Esophagus muscularis mucosa (tissue), 4 donors: Measurements from ENCODE around the gene SIRPA. TPM values are rescaled to one million over a fixed set of nuclear protein-coding genes. Genes with fewer than 3 reads are reported as not detected.

Experiments used
- DNase-seq: peaks from one replicate; pipeline ENCODE4 v3.0.0-alpha.2; 2017; ENCODE audit errors: extremely low spot score
- H3K27ac ChIP-seq, 4 donors: fragments of 200-600 bp; sonication (generic); replicated peaks in 1 of 4; 1 replicate in 3 of 4; 2 replicates in 1 of 4; pipeline ENCODE4 v1.5.1; 2016 to 2019; ENCODE audit warnings: mild to moderate bottlenecking in 1 of 4
- H3K27me3 ChIP-seq, 4 donors: fragments of 200-600 bp; sonication (generic); one replicate each; pipeline versions ENCODE4 v1.5.1 to v1.6.0; 2016 to 2019
- H3K36me3 ChIP-seq, 4 donors: fragments of 200-600 bp; sonication (generic); one replicate each; pipeline ENCODE4 v1.5.1; 2016 to 2019
- H3K4me1 ChIP-seq, 4 donors: fragments of 200-600 bp; sonication (generic); one replicate each; pipeline ENCODE4 v1.5.1; 2016 to 2019
- H3K4me3 ChIP-seq, 4 donors: fragments of 200-600 bp; sonication (generic); 1 replicate in 2 of 4; 2 replicates in 2 of 4; pipeline ENCODE4 v1.5.1; 2016 to 2019; ENCODE audit warnings: mild to moderate bottlenecking in 4 of 4, moderate library complexity in 1 of 4
- H3K9me3 ChIP-seq, 4 donors: fragments of 200-600 bp; sonication (generic); 1 replicate in 3 of 4; 2 replicates in 1 of 4; pipeline ENCODE4 v1.5.1; 2016 to 2019
- CTCF ChIP-seq, 3 experiments: fragments of 200-600 bp in 2 of 3; fragments of 450-650 bp in 1 of 3; sonication (generic) in 2 of 3; IDR thresholded peaks; one replicate each; pipeline ENCODE4 v1.5.1; 2017 to 2019; ENCODE audit warnings: antibody characterized with exemption in 3 of 3, mild to moderate bottlenecking in 2 of 3, moderate library complexity in 1 of 3
- EP300 ChIP-seq: sonication (generic); formaldehyde crosslinking; IDR thresholded peaks from one replicate; pipeline ENCODE4 v1.6.1; 2017; ENCODE audit warnings: antibody characterized with exemption
- POLR2A ChIP-seq: fragments of 450-650 bp; IDR thresholded peaks from one replicate; pipeline ENCODE4 v1.6.1; 2017; ENCODE audit warnings: antibody characterized with exemption, moderate library complexity, mild to moderate bottlenecking, low read depth
- POLR2AphosphoS5 ChIP-seq, 2 donors: sonication (generic); formaldehyde crosslinking; IDR thresholded peaks; one replicate each; pipeline ENCODE4 v1.6.1; 2017; ENCODE audit warnings: antibody characterized with exemption in 2 of 2
- WGBS: methylation state at CpG from one replicate; pipeline ENCODE4 v1.1.5; 2018; 5-methylcytosine and 5-hydroxymethylcytosine counted together
- intact Hi-C: fragments of 100-400 bp; cut with DNase I; formaldehyde crosslinking; loops from one replicate; pipeline ENCODE4 v1.15.1; 2023
- total RNA-seq, 4 donors: library from RNA; depleted of rRNA; stranded (reverse); fragments of >200 nt; gene quantifications; one replicate each; pipeline versions ENCODE4 v1.1.0 to v1.2.1, GENCODE V29; 2016

SIRPA gene
- total RNA-seq, 4 donors from 2014 or later, result 19.5 to 39.8 (median 32.5) TPM

DNA sequence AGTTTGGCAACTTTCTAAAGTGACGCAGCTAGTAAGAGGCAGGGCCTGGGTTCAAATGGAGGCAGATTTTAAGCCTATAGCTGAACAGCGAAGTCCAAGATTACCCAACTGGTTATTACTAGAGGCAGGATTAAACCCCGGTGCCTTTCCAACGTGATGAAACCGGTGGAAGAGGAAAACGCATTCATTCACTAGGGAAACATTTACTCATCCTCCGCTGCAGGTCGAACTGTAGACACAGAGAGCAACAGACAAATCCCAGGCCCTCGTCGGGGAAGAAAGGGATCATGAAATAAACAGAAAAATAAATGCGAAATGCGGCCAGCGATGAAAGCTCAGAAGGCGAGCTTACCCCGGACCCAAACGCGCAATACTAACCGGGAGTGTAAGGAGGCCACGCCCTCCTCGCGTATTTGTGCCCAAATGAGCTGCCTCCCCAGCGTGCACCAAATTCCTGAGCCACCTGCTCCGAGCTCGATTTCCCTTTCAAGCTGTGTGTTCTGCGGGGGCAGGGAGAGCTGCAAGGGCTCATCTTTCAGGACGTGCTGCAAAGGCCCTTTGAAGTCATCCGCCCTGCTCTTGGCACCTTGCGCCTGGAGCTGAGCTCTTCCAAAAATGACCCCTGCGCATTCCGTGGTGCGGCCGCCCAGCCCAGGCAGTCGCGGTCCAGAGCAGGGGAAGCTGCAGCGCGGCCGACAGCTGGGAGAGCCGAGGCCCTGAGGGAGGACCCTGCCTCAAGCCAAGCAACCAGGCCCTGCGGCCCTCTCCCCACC, 51.7 kb downstream of the SIRPA start:
- Histone ChIP-seq H3K9me3 (no peaks in the 10 kb centered on the region), H3K4me1 (peaks cover 7 to 33% (median 26%) of the 10 kb centered on the region in 4 donors), H3K36me3 (no peaks in the 10 kb centered on the region), H3K4me3 (peak overlapping the region; percentile 32 to 49 (median 36)), H3K27ac (peak overlapping the region in 2 of 4 donors; percentile 20 to 21), H3K27me3 (peaks cover 0 to 15% (median 3%) of the 10 kb centered on the region in 4 donors)
- TF ChIP-seq EP300 (no peak), POLR2A (no peak), POLR2AphosphoS5 (IDR thresholded peaks at IDR 0.05) (peak in 1 of 2 donors; percentile 31), CTCF (IDR thresholded peaks at IDR 0.05) (no peak)
- intact Hi-C loops, result no loop called here
- 17% methylated on average over 28 of the region's 39 CpGs for WGBS
- DNase-seq, result no peak

- H3K36me3 ChIP-seq, result no peaks in the 10 kb centered on the region
- H3K9me3 ChIP-seq, result no peaks in the 10 kb centered on the region
- H3K4me3 ChIP-seq, result peak overlapping the region; percentile 32 to 49 (median 36)
- 59% methylated on average over 13 of the region's 14 CpGs for WGBS
- H3K4me1 ChIP-seq, result peaks cover 4 to 31% (median 22%) of the 10 kb centered on the region in 4 donors
- intact Hi-C loops, result no loop called here
- TF ChIP-seq POLR2AphosphoS5 (IDR thresholded peaks at IDR 0.05) (no peak), POLR2A (no peak), CTCF (IDR thresholded peaks at IDR 0.05) (no peak), EP300 (no peak)
- peak overlapping the region in 1 of 4 donors; percentile 21 for H3K27ac ChIP-seq
- H3K27me3 ChIP-seq, result peaks cover 0 to 15% (median 3%) of the 10 kb centered on the region in 4 donors
- no peak for DNase-seq
Measured at GRCh38 chr20:1947535-1947846, 52.3 kb downstream of the SIRPA start.

DNA sequence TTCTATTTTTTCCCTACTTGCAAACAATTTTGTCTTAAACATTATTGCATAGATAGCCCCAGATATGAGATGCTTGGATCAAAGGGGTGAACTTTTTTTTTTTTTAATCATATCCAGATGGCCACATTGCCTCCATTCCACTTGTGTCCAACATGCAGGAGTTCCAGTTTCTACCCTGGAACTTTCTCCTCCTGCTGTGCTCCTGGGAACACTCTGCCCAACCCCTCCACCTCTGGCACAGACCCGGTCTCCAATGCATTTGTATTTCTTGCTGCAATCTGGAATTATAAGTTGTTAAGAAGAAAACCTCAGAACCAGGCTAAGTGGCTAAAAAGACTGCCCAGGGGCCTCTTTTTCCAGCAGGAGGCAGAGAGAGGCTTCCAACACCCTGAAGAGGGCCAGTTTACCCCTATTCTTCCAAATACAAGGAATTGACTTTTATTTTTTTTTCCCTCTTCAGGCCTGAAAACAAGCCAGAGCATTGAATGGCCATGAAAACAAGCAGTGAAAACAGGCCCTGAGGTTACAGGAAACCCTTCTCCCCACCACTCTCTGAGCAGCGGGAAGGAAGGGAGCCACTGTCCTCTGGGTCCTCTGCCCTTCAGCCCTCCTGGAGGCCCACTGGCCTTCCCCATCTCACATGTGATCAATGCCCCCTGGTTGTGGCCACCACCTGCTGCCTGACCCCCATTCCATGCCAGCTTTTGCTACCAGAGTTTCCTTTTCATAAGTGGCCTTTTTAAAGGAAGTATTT, 54.3 kb downstream of the SIRPA start:
- Histone ChIP-seq H3K4me1 (peaks cover 4 to 25% (median 16%) of the 10 kb centered on the region in 4 donors), H3K36me3 (no peaks in the 10 kb centered on the region), H3K27me3 (peaks cover 0 to 15% (median 3%) of the 10 kb centered on the region in 4 donors), H3K4me3 (no peak overlapping the region), H3K27ac (no peak overlapping the region), H3K9me3 (no peaks in the 10 kb centered on the region)
- DNase-seq, result no peak
- 58% methylated on average over 2 of the region's 2 CpGs for WGBS
- TF ChIP-seq CTCF (IDR thresholded peaks at IDR 0.05) (no peak), EP300 (no peak), POLR2A (no peak), POLR2AphosphoS5 (IDR thresholded peaks at IDR 0.05) (no peak)
- intact Hi-C loops, result no loop called here

DNA sequence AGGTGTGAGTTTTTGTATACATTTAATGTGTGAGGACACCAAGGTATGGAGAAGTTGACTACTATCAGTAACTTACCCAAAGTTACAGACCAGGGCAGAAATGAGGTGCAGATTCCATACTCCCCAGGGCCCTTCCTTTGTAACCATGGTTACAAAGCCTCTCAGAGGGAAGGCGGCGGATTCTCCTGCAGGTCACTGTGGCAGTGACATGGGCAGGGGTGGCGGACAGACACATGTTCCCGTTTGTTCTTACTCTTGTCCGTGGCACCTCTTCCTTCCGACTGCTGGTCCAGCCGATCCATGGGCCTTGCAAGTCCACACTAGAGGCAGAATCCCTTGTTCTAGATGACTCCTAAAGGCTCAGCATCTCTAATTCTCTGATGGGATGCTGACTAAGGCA, 55.6 kb downstream of the SIRPA start:
- WGBS, result 96% methylated on average over 5 of the region's 7 CpGs

More for the DNA sequence above, 55.6 kb downstream of the SIRPA start:
- no peak for TF ChIP-seq POLR2AphosphoS5 (IDR thresholded peaks at IDR 0.05)
- no peak for TF ChIP-seq POLR2A
- no peak for TF ChIP-seq CTCF (IDR thresholded peaks at IDR 0.05)
- TF ChIP-seq EP300, result no peak
- Histone ChIP-seq H3K4me3 (no peak overlapping the region), H3K9me3 (no peaks in the 10 kb centered on the region), H3K27ac (no peak overlapping the region), H3K36me3 (no peaks in the 10 kb centered on the region), H3K27me3 (peaks cover 0 to 15% (median 3%) of the 10 kb centered on the region in 4 donors), H3K4me1 (peaks cover 4 to 16% (median 14%) of the 10 kb centered on the region in 4 donors)
- no peak for DNase-seq
- intact Hi-C loops, result no loop called here
